Measurements from ENCODE around the gene PRKG1. TPM values are rescaled to one million over a fixed set of nuclear protein-coding genes. Genes with fewer than 3 reads are reported as not detected.

PRKG1 gene
- total and polyA plus RNA-seq, 2 of the 4 experiments (the other 2 are of a cell fraction), result 3.5 to 18.3 TPM

- Histone ChIP-seq H3K9ac (ENCODE audit: low read depth, low read length) (no peak overlapping the region), H4K20me1 (ENCODE audit: insufficient read depth, low read length) (peaks cover 4% of the 10 kb centered on the region; the same call in 1 of the 2 replicates), H4K8ac (ENCODE audit: low read depth in 2 of 2, low read length in 2 of 2) (no peak overlapping the region), H2BK5ac (ENCODE audit: low read depth, low read length, poor library complexity, severe bottlenecking) (no peak overlapping the region), H2BK20ac (ENCODE audit: low read depth, low read length) (no peak overlapping the region), H2BK15ac (ENCODE audit: low read depth, low read length) (no peak overlapping the region), H3K9me1 (ENCODE audit: insufficient read depth, low read length) (peaks cover 7% of the 10 kb centered on the region), H4K5ac (ENCODE audit: low read depth, low read length) (no peak overlapping the region), H3K56ac (ENCODE audit: extremely low read depth, insufficient read depth, low read length) (no peak overlapping the region), H3K4me1 (ENCODE audit: control insufficient read depth, insufficient read depth, low read length) (peaks cover 7% of the 10 kb centered on the region), H2BK120ac (ENCODE audit: low read depth, low read length) (no peak overlapping the region), H3K36me3 (ENCODE audit: control insufficient read depth, insufficient read depth, low read length) (no peaks in the 10 kb centered on the region), H2AFZ (replicated peaks; ENCODE audit: low read length, poor library complexity) (no peak overlapping the region), H3K4me3 (ENCODE audit: insufficient read depth, low read depth, low read length) (no peak overlapping the region), H4K91ac (ENCODE audit: insufficient read depth, low read depth, low read length) (no peak overlapping the region), H3K27me3 (ENCODE audit: control insufficient read depth, insufficient read depth, low read length) (no peaks in the 10 kb centered on the region), H3K4me2 (ENCODE audit: low read depth, low read length) (no peak overlapping the region), H2AK9ac (replicated peaks; ENCODE audit: low read depth, low read length, poor library complexity) (no peak overlapping the region), H3K14ac (replicated peaks; ENCODE audit: low read depth, low read length) (no peak overlapping the region), H3K23ac (ENCODE audit: low read depth, low read length) (no peak overlapping the region), H3K79me1 (ENCODE audit: low read depth in 1 of 2, low read length in 2 of 2) (peaks cover 24 to 58% of the 10 kb centered on the region in 2 experiments), H2AK5ac (ENCODE audit: low read depth, low read length) (no peak overlapping the region), H3K27ac (ENCODE audit: insufficient read depth, low read length) (no peak overlapping the region), H3K9me3 (ENCODE audit: control insufficient read depth, insufficient read depth, low read length) (no peaks in the 10 kb centered on the region), H3K4ac (ENCODE audit: low read depth, low read length) (no peak overlapping the region), H3K18ac (ENCODE audit: low read depth, low read length) (no peak overlapping the region)
- dilution Hi-C loops (cut with HindIII; ENCODE audit: low sequenced_read_pairs, unreplicated experiment), result no loop called here
- ATAC-seq (ENCODE audit: low read depth) (no peak), DNase-seq (no peak)
- 100% methylated on average over 1 of the region's 5 CpGs; no CpG with 5 or more reads in 1 of the 2 experiments for WGBS, 2 experiments (ENCODE audit: extremely low coverage in 2 of 2, insufficient read length in 1 of 2)
- ChIA-PET POLR2A (ENCODE audit: unreplicated experiment) (no interaction called here), CTCF (interaction anchor here (0.6 kb wide), 1 partner anchor 9 kb away, joined by 3 read pairs; no protein-coding TSS in a partner anchor)
- in situ Hi-C loops (cut with MboI; ENCODE audit: low sequenced_read_pairs), result no loop called here
- intact Hi-C loops (cut with micrococcal nuclease), result no loop called here
- BruUV-seq (replicated peaks), result no TSS peak
- TF ChIP-seq RAD21 (IDR thresholded peaks at IDR 0.05; ENCODE audit: low read length), result no peak
- TF ChIP-seq RFX5 (IDR thresholded peaks at IDR 0.05; ENCODE audit: low read depth, low read length), result no peak
- TF ChIP-seq ELK1 (IDR thresholded peaks at IDR 0.05; ENCODE audit: borderline replicate concordance, low read depth, low read length), result no peak
- TF ChIP-seq POLR2A (IDR thresholded peaks at IDR 0.05; ENCODE audit: low read depth, low read length), result no peak
- no peak for TF ChIP-seq BHLHE40 (IDR thresholded peaks at IDR 0.05; ENCODE audit: low read depth, low read length)
- no peak for TF ChIP-seq RCOR1 (IDR thresholded peaks at IDR 0.05; ENCODE audit: insufficient replicate concordance, low read length)
- TF ChIP-seq CEBPB (IDR thresholded peaks at IDR 0.05; ENCODE audit: low read depth, low read length), result no peak
- no peak for TF ChIP-seq FOS (IDR thresholded peaks at IDR 0.05; ENCODE audit: low read depth, low read length)
- TF ChIP-seq SMC3 (IDR thresholded peaks at IDR 0.05; ENCODE audit: low read depth, low read length), result no peak
- no peak for TF ChIP-seq CTCF (conservative IDR thresholded peaks at IDR 0.05; ENCODE audit: low read depth, low read length)
- TF ChIP-seq MXI1 (IDR thresholded peaks at IDR 0.05; ENCODE audit: borderline replicate concordance, low read depth, low read length), result no peak
- no peak for TF ChIP-seq MAFK (IDR thresholded peaks at IDR 0.05; ENCODE audit: low read depth, low read length)
- no peak for TF ChIP-seq CHD1 (IDR thresholded peaks at IDR 0.05; ENCODE audit: low read depth, low read length)
Observed at GRCh38 chr10:51085204-51085603, 10.9 kb downstream of the PRKG1 start.
